Muscle of leg (tissue), 11 donors: Measurements from ENCODE around the gene SUCLG2. TPM values are rescaled to one million over a fixed set of nuclear protein-coding genes. Genes with fewer than 3 reads are reported as not detected.
A peak's percentile ranks its signal among the peaks of the same experiment; 100 is the strongest.

Source experiments
- DNase-seq: peaks from one replicate; pipeline ENCODE4 v3.0.0; 2013
- H3K27ac ChIP-seq: one replicate; pipeline ENCODE4 v1.5.1; 2013; ENCODE audit warnings: mild to moderate bottlenecking, low read length, control low read depth
- H3K27me3 ChIP-seq: one replicate; pipeline ENCODE4 v1.6.1; 2013; ENCODE audit warnings: low read length; ENCODE audit not compliant: control insufficient read depth, insufficient read depth
- H3K36me3 ChIP-seq: one replicate; pipeline ENCODE4 v1.6.1; 2013; ENCODE audit warnings: low read length; ENCODE audit not compliant: control insufficient read depth, insufficient read depth
- H3K4me1 ChIP-seq: one replicate; pipeline ENCODE4 v1.6.1; 2013; ENCODE audit warnings: low read length; ENCODE audit not compliant: control insufficient read depth, insufficient read depth
- H3K4me3 ChIP-seq: one replicate; pipeline ENCODE4 v1.5.1; 2013; ENCODE audit warnings: low read length, control low read depth
- H3K9me3 ChIP-seq: replicated peaks from 2 replicates; pipeline ENCODE4 v1.6.1; 2013; ENCODE audit warnings: low read depth, low read length; ENCODE audit not compliant: control insufficient read depth
- WGBS: methylation state at CpG from one replicate; pipeline ENCODE4 v1.1.5; 2013; ENCODE audit warnings: missing lambda C conversion rate; ENCODE audit not compliant: insufficient coverage; 5-methylcytosine and 5-hydroxymethylcytosine counted together
- polyA plus RNA-seq, 8 donors: library from polyadenylated mRNA; unstranded; fragments of 120-200 nt; gene quantifications; one replicate each; pipeline versions ENCODE4 v1.2.1 to v1.2.3, GENCODE V29; 2013; ENCODE audit warnings: inconsistent platforms in 1 of 8, low replicate concordance in 1 of 8; ENCODE audit not compliant: insufficient read length in 8 of 8, insufficient read depth in 1 of 8
- total RNA-seq: library from RNA; stranded (reverse); fragments of 120-200 nt; gene quantifications from one replicate; pipeline ENCODE4 v1.2.4, GENCODE V29; 2013

Gene SUCLG2
- total and polyA plus RNA-seq, 9 donors, result 23.1 to 38.9 (median 32.3) TPM

- peaks cover 2% of the 10 kb centered on the region for H3K36me3 ChIP-seq
- H3K9me3 ChIP-seq, result peaks cover 5% of the 10 kb centered on the region
- WGBS, result 43% methylated on average over 5 of the region's 5 CpGs
- no peak overlapping the region for H3K27ac ChIP-seq
- peaks cover 6% of the 10 kb centered on the region for H3K4me1 ChIP-seq
- no peaks in the 10 kb centered on the region for H3K27me3 ChIP-seq
- H3K4me3 ChIP-seq, result no peak overlapping the region
- DNase-seq, result no peak
Measured at GRCh38 chr3:67578416-67578815, 76.0 kb downstream of the SUCLG2 start.

- Histone ChIP-seq H3K36me3 (peaks cover 2% of the 10 kb centered on the region), H3K4me1 (peaks cover 6% of the 10 kb centered on the region), H3K4me3 (no peak overlapping the region), H3K9me3 (peaks cover 5% of the 10 kb centered on the region), H3K27ac (no peak overlapping the region), H3K27me3 (no peaks in the 10 kb centered on the region)
- WGBS, result no CpG with 5 or more reads among the region's 3 CpGs
- DNase-seq, result no peak
Measured at GRCh38 chr3:67576441-67576840, 78.0 kb downstream of the SUCLG2 start.

- Histone ChIP-seq H3K36me3 (no peaks in the 10 kb centered on the region), H3K4me3 (no peak overlapping the region), H3K27ac (no peak overlapping the region), H3K27me3 (no peaks in the 10 kb centered on the region), H3K4me1 (no peaks in the 10 kb centered on the region), H3K9me3 (peaks cover 5% of the 10 kb centered on the region)
- WGBS, result 100% methylated on average over 2 of the region's 3 CpGs
- no peak for DNase-seq
Measured at GRCh38 chr3:67569324-67569723, 85.1 kb downstream of the SUCLG2 start.

- DNase-seq, result no peak
- Histone ChIP-seq H3K27me3 (no peaks in the 10 kb centered on the region), H3K4me1 (no peaks in the 10 kb centered on the region), H3K9me3 (no peaks in the 10 kb centered on the region), H3K27ac (no peak overlapping the region), H3K36me3 (no peaks in the 10 kb centered on the region), H3K4me3 (no peak overlapping the region)
- WGBS, result 60% methylated on average over 3 of the region's 5 CpGs
Measured at GRCh38 chr3:67567893-67568292, 86.5 kb downstream of the SUCLG2 start.

- WGBS, result no CpG with 5 or more reads among the region's 1 CpG
- no peak for DNase-seq
- Histone ChIP-seq H3K4me3 (no peak overlapping the region), H3K4me1 (no peaks in the 10 kb centered on the region), H3K27me3 (no peaks in the 10 kb centered on the region), H3K36me3 (no peaks in the 10 kb centered on the region), H3K9me3 (no peaks in the 10 kb centered on the region), H3K27ac (no peak overlapping the region)
Measured at GRCh38 chr3:67564973-67565372, 89.4 kb downstream of the SUCLG2 start.

DNA sequence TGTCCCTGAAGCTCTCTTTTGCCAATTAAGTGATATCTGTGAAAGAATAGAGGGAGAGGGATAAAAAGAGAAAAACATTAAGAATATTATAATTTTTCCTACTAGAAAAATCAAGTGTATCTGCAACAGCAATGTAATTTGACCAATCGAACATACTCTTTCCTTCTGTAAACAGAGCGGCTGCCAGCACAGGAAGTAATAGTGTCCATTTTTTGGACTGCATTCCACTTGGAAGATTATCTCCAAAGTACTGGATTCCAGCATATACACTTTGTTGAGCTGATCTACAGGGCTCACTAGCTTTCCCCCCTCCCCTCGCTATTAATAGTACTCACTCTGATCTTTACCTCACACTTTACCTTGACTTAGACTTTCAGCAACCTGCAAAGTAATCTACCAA is 90.4 kb downstream of the SUCLG2 start:
- no peaks in the 10 kb centered on the region for H3K4me1 ChIP-seq
- no peaks in the 10 kb centered on the region for H3K27me3 ChIP-seq
- WGBS, result 75% methylated on average over 2 of the region's 3 CpGs
- H3K9me3 ChIP-seq, result no peaks in the 10 kb centered on the region
- no peak overlapping the region for H3K4me3 ChIP-seq
- no peak for DNase-seq
- no peaks in the 10 kb centered on the region for H3K36me3 ChIP-seq
- H3K27ac ChIP-seq, result no peak overlapping the region

GRCh38 chr3:67561667-67562394 is 92.6 kb downstream of the SUCLG2 start:
- no peak overlapping the region for H3K27ac ChIP-seq
- no peak overlapping the region for H3K4me3 ChIP-seq
- no peaks in the 10 kb centered on the region for H3K27me3 ChIP-seq
- WGBS, result 100% methylated on average over 1 of the region's 2 CpGs
- no peak for DNase-seq
- no peaks in the 10 kb centered on the region for H3K9me3 ChIP-seq
- H3K4me1 ChIP-seq, result no peaks in the 10 kb centered on the region
- H3K36me3 ChIP-seq, result no peaks in the 10 kb centered on the region

GRCh38 chr3:67561266-67561665 is 93.1 kb downstream of the SUCLG2 start:
- Histone ChIP-seq H3K9me3 (no peaks in the 10 kb centered on the region), H3K4me3 (no peak overlapping the region), H3K27ac (no peak overlapping the region), H3K27me3 (no peaks in the 10 kb centered on the region), H3K4me1 (no peaks in the 10 kb centered on the region), H3K36me3 (no peaks in the 10 kb centered on the region)
- DNase-seq, result no peak
- no CpG with 5 or more reads among the region's 1 CpG for WGBS

DNA sequence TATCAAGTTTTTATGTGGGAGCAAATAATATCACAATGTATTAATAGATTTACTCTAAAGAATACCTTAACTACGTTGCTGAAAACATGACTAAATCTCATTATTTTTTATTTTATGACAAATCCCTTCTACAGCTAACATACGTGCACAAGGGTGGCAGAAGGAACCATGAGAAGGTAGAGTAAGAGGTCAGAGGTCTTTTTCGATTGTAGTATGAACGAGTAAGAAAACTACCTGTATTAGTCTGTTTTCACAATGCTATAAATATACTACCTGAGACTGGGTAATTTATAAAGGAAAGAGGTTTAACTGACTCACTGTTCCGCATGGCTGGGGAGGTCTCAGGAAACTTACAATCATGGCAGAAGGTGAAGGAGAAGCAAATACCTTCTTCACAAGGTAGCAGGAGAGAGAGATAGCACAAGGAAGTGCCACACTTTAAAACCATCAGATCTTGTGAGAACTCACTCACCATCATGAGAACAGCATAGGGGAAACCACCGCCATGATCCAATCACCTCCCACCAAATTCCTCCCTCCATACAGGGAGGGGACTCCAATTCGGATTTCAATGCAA is 95.3 kb downstream of the SUCLG2 start:
- Histone ChIP-seq H3K4me1 (no peaks in the 10 kb centered on the region), H3K36me3 (no peaks in the 10 kb centered on the region), H3K9me3 (no peaks in the 10 kb centered on the region), H3K4me3 (no peak overlapping the region), H3K27ac (no peak overlapping the region), H3K27me3 (no peaks in the 10 kb centered on the region)
- WGBS, result 100% methylated on average over 1 of the region's 7 CpGs
- no peak for DNase-seq

DNA sequence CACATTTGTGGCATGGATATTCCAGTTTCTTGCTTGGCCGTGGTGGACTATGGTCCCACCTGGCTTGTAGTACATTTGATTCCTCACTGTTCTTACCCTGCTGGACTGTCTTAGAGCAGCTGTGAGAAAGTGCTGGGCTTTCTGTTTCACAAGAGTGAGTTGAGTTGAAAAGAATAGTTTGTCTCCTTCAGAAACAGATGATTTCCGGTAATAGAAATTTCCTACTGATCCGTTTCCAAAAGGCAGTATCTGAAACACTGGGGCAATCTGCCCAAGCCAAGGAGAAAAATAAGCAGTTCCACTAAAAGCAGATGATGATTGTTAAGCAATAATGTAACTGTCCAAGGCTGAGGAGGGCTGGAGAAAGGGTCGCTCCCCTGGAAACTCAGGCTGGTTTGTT is 96.0 kb downstream of the SUCLG2 start:
- no CpG with 5 or more reads among the region's 4 CpGs for WGBS

More for the DNA sequence above, 96.0 kb downstream of the SUCLG2 start:
- H3K4me1 ChIP-seq, result no peaks in the 10 kb centered on the region
- peak; percentile 72 for DNase-seq
- H3K27me3 ChIP-seq, result no peaks in the 10 kb centered on the region
- no peak overlapping the region for H3K4me3 ChIP-seq
- H3K9me3 ChIP-seq, result no peaks in the 10 kb centered on the region
- H3K27ac ChIP-seq, result no peak overlapping the region
- H3K36me3 ChIP-seq, result no peaks in the 10 kb centered on the region
